GM11168 (cell line): ENCODE data around the gene SLC25A48.

Experiments
- in situ Hi-C: fragments of 300-500 bp; cut with MboI; formaldehyde crosslinking; loops from one replicate; pipeline ENCODE4 v1.12.0; 2022; ENCODE audit warnings: low sequenced_read_pairs; ENCODE audit not compliant: unreplicated experiment

SLC25A48 gene

DNA sequence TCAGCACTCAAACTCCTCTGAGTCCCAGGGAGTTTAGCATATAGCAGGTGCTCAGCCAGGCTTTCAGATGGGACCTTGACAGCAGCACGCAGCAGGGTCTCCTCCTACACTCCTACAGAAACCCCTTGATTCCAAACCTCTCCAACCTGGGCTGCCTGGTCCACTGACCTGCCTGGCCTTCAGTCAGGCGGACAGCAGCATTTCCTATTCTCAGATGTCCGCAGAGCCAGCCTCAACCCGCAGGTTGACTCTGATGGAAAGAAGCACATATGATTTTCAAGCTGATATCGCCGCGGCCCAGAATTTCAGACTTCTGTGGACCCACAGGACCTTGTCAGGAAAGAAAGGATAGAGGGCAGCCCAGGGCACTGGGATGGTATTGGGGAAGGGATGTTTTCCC lies 5.3 kb upstream of the SLC25A48 start:
- in situ Hi-C loops = no loop called here

- in situ Hi-C loops = loop anchor here (5.0 to 10.0 kb wide), 2 partner anchors 268 to 375 kb away; partner anchors contain the start of gene TIFAB
Measured at GRCh38 chr5:135829681-135830383, 4.6 kb upstream of the SLC25A48 start.

DNA sequence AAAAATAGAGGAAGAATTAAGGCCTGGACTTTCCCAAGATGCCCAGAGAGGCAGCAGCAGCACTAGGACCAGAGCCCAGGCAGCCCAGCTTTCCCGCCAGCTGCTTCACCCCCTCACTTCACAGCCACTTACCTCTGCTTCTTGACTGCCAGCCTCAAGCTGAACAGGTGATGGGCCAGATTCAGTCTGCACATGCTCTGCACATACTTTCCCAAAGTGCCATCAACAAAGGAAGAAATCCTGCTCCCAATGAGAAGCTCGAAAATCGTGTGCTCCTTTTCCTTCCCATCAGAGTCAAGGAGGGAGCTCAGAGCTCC lies 4.1 kb upstream of the SLC25A48 start:
- in situ Hi-C loops = loop anchor here (5.0 to 10.0 kb wide), 2 partner anchors 268 to 376 kb away; partner anchors contain the start of gene TIFAB

- in situ Hi-C loops = loop anchor here (5.0 to 10.0 kb wide), 2 partner anchors 269 to 376 kb away; partner anchors contain the start of gene TIFAB
Measured at GRCh38 chr5:135830876-135831275, 3.6 kb upstream of the SLC25A48 start.

DNA sequence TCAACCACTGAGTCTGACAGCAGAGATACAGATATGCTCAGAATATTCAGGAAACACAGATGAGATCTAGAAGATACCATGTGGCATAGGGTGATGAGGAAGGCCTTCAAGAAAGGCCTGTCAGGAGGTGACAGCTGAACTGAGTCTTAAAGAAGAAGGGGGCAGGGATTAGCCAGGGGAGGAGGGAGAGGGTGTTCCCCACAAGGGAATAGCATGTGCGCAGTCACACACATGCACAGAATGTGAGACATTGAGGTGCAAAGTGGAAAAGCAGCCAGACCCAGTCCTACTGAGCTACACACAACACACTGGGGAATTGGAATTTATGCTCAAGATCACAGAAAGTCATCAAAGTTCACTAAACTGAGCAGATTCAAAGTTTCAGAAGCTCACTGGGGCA lies 3.0 kb upstream of the SLC25A48 start:
- in situ Hi-C loops = loop anchor here (5.0 to 10.0 kb wide), 2 partner anchors 269 to 377 kb away; partner anchors contain the start of gene TIFAB

DNA sequence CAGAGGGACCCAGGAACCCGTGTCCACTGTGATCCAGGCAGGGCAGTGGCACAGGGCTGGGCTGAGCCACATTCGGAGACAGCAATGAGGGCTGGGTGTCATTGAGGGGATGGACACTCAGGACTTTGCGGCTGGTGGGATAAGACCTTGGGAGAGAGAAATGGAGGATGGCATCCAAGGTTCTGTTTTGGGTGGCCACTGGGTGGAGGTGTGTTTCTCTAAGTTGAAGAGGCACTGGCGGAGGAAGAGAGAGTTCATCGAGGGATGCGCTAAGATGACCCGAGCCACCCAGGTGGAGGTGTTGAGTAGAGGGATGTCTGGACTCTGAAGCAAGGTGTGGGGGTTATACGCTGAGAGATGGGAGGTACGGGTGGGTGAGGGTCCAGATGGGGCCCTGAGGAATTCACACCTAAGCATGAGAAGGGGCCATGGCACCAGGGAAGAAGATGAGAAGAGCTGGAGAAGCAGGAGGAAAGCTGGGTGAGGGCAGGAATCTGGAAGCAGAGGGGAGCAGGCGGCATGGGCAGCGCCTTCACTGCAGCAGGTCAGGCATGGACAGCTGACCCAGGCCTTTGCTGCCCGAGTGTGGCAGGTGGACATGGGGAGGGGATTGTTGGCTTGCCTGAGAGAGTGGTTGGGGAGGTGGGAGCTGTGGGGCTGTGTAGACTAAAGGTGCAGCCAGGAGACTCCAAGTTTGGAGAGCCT lies 2.5 kb upstream of the SLC25A48 start:
- in situ Hi-C loops = loop anchor here (5.0 to 10.0 kb wide), 2 partner anchors 270 to 377 kb away; partner anchors contain the start of gene TIFAB

DNA sequence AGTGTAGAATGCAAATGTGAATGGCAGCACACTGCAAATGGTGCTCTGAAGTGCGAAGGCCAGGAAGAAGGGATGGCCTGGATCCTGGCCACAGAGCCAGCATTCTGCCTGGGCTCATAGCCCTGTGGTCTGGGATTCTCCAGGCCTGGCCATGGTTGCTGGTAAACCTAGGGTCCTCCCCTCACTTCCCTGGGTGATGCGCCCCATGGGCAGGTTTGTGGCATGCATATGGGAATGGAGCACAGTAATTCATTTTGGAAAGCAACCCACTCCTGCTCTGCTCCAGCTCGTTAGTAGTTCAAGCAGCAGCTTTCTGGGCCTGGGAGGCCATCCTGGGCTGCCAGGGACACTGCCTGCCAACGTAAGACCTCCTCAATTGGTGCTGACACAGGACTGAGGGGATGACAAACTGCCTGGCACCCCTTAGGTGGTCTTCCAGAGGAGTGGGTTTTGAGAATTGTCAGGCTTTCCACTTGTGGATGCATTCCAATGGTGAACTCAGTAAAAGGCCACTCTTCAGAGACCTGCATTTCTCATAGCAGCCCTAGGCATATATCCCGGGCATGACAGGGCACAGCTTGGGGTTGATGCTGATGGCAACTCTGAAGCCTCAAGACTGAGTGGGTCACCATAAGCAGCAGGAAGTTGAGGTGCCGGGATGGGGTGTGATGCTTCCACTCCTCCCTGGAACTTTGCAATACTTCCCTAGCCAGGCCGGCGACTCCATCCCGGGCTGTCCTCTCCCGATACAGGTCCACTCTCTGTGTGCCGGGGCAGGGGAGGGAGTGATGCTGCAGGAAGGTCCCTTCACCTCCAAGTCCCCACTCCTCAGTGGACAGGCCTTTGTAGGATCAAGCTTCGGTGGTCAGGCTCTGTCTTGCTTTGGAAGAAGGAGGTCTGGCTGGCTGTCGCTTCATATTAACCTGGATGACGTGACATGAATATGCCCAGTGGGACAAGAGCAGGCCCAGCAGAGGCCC lies 1.2 kb upstream of the SLC25A48 start:
- in situ Hi-C loops = loop anchor here (5.0 to 10.0 kb wide), 2 partner anchors 271 to 378 kb away; partner anchors contain the start of gene TIFAB

GRCh38 chr5:135833961-135834638 lies 363 bp upstream of the SLC25A48 start:
- in situ Hi-C loops = loop anchor here (5.0 to 10.0 kb wide), 2 partner anchors 272 to 379 kb away; partner anchors contain the start of gene TIFAB

GRCh38 chr5:135835766-135836165 lies 1.3 kb downstream of the SLC25A48 start:
- in situ Hi-C loops = loop anchor here (10.0 kb wide), 1 partner anchor 381 kb away; the partner anchor contains the start of gene TIFAB

DNA sequence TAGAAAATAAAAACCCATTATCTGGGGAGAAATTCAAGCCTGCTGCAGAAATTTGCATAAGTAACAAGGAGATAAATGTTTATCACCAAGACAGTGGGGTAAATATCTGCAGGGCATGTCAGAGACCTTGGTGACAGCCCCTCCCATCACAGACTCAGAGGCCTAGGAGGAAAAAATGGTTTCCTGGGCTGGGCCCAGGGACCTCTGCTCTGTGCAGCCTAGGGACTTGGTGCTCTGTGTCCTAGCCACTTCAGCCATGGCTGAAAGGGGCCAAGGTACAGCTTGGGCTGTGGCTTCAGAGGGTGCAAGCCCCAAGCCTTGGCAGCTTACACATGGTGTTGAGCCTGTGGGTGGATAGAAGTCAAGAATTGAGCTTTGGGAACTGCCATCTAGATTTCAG lies 3.9 kb downstream of the SLC25A48 start:
- in situ Hi-C loops = loop anchor here (10.0 kb wide), 1 partner anchor 384 kb away; the partner anchor contains the start of gene TIFAB

GRCh38 chr5:135839566-135839965 lies 5.1 kb downstream of the SLC25A48 start:
- in situ Hi-C loops = loop anchor here (10.0 kb wide), 1 partner anchor 385 kb away; the partner anchor contains the start of gene TIFAB

DNA sequence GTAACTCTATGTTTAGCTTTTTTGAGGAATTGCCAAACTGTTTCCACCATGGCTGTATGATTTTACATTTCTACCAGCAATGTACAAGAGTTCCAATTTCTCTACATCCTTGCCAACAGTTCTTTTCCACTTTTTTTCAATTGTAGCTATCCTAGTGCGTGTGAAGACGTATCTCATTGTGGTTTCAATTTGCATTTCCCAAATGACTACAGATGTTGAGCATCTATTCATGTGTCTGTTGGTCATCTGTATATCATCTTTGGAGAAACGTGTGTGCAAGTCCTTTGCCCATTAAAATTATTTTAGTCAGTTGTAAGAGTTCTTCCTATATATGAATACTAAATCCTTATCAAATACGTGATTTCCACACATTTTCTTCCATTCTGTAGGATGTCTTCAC lies 6.5 kb downstream of the SLC25A48 start:
- in situ Hi-C loops = no loop called here

GRCh38 chr5:135842737-135843136 lies 8.3 kb downstream of the SLC25A48 start:
- in situ Hi-C loops = no loop called here

DNA sequence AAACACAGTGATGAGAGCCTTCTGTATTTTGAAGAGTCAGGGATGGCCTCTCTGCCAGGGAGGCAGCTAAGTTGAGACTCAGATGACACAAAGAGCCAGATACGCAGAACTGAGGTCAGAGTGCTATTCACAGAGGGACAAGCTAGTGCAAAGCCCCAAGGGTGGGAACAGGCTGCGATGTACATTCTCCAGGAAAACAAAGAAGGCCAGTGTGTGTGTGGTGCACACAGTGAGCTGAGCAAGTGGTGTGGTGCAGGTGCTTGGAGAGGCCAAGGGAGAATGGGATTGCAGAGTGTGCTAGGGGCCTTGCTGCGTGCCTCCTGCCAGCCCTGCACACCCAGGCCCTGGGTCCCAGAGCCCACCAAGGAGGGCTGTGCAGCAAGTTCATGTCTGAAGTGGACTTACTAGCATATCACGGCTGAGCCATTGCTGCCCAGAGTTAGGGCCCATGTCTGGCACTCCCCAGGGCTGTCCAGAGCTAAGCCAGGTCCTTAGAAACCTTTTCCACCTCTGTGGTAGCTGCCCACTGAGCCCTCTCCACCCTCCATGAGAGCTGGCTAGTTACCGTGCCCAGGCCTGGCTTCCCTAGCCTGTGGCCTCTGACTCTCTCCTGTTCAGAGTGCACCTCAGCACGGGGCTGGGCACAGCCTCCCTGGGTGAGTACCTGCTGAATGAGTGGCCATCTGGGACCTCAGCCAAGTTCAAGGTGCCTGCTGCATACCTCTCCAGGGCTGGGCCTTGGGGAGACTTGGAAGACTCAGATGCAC lies 9.3 kb downstream of the SLC25A48 start:
- in situ Hi-C loops = no loop called here

DNA sequence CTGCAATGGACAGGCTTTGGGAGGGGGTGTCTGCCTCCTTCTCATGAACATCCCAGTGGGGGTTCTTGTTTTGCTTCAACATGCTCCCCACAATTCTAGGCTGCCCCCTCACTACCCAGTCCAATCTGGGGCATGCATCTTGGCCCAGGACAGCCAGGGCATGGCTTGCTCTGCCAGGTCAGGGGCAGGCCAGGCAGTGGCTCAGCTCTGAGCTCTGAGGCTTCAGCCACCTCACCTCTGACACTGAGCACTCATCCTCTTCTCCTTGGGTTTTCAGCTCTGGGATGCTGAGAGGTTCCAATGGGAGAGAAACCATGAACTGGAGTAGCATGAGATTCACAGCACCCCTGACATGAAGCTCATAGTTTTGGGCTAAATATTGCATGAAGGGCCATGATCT lies 11.8 kb downstream of the SLC25A48 start:
- in situ Hi-C loops = no loop called here

- in situ Hi-C loops = no loop called here
Measured at GRCh38 chr5:135847976-135848375, 13.5 kb downstream of the SLC25A48 start.

- in situ Hi-C loops = no loop called here
Measured at GRCh38 chr5:135850231-135850630, 15.8 kb downstream of the SLC25A48 start.

GRCh38 chr5:135850671-135851070 lies 16.2 kb downstream of the SLC25A48 start:
- in situ Hi-C loops = no loop called here
